ENCODE measurements around the gene CAD. TPM values are rescaled to one million over a fixed set of nuclear protein-coding genes. Genes with fewer than 3 reads are reported as not detected.

Gene CAD
- total and polyA plus RNA-seq, 9 of the 15 experiments (the other 6 are each of a cell fraction or from before 2014, with no cell fraction given) = 7.5 to 126 (median 33.7) TPM

DNA sequence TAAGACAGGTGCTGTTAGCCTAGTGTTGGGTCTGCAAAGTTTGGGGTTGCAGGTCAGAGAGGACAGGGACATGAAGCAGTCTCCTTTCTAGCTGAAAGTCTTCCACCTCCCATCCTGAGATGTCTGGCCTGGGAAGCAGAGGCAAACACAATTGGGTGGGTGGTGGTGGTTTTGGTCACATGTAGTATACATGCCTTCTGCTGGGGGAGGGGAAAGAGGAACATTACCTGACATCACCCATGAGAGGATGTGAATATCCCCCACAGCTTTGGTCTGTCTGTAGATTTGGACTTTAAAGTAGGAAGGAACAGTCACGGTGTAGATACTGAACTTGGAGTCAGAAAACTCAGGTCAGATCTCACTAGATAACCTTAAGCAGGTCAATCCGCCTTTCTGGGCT, 53.5 kb downstream of the CAD start:
- BruUV-seq (replicated peaks) = no TSS peak
- Histone ChIP-seq H2AFZ (ENCODE audit: low read depth, low read length) (no peak overlapping the region), H3K27ac (ENCODE audit: extremely low read depth, low read depth, low read length) (no peak overlapping the region), H3K9ac (ENCODE audit: insufficient read depth in 1 of 2, low read depth in 2 of 2, low read length in 2 of 2) (no peak overlapping the region; a peak in 1 of 4 replicates), H3K27me3 (ENCODE audit: control insufficient read depth in 2 of 2, insufficient read depth in 2 of 2, low read length in 2 of 2) (peaks cover 5% of the 10 kb centered on the region in 2 experiments; a peak in 2 of 5 replicates), H3K9me1 (ENCODE audit: control insufficient read depth, insufficient read depth, low read length) (no peaks in the 10 kb centered on the region), H3K9me3 (replicated peaks; ENCODE audit: control insufficient read depth, insufficient read depth, low read depth, low read length) (no peaks in the 10 kb centered on the region), H3K4me2 (ENCODE audit: insufficient read depth, low read length) (no peak overlapping the region), H3K4me3 (no peak overlapping the region), H3K36me3 (ENCODE audit: control insufficient read depth, insufficient read depth, low read length) (no peaks in the 10 kb centered on the region), H3K79me2 (ENCODE audit: control insufficient read depth, insufficient read depth, low read length) (no peaks in the 10 kb centered on the region), H3K4me1 (replicated peaks in 1 of 2; ENCODE audit: control insufficient read depth in 2 of 2, insufficient read depth in 2 of 2, low read length in 2 of 2) (peaks cover 10 to 19% of the 10 kb centered on the region in 2 experiments), H4K20me1 (replicated peaks; ENCODE audit: control insufficient read depth, insufficient read depth, low read length) (no peaks in the 10 kb centered on the region; the same call in 1 of the 2 replicates)
- ChIA-PET CTCF (ENCODE audit: low intra/inter-chr PET ratio) (no interaction called here), POLR2A (interaction anchor here (0.5 to 1.5 kb wide), 5 partner anchors 9 to 92 kb away, joined by 3 to 6 read pairs (median 3); no protein-coding TSS in a partner anchor)
- intact Hi-C loops (cut with micrococcal nuclease) = no loop called here
- 27% methylated on average over 2 of the region's 2 CpGs for WGBS (ENCODE audit: insufficient coverage, low coverage, missing lambda C conversion rate)
- DNase-seq (ENCODE audit: extremely low read depth in 1 of 4, low spot score in 3 of 4) (no peak), FAIRE-seq (no peak), ATAC-seq (no peak)
- TF ChIP-seq, protein P1, sequence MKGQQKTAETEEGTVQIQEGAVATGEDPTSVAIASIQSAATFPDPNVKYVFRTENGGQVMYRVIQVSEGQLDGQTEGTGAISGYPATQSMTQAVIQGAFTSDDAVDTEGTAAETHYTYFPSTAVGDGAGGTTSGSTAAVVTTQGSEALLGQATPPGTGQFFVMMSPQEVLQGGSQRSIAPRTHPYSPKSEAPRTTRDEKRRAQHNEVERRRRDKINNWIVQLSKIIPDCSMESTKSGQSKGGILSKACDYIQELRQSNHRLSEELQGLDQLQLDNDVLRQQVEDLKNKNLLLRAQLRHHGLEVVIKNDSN (CRISPR knock-in tag; IDR thresholded peaks at IDR 0.05) = peak; percentile 35; the same call in 1 of the 2 replicates
- TF ChIP-seq ATF7 (IDR thresholded peaks at IDR 0.05) (no peak), JUND (IDR thresholded peaks at IDR 0.05; ENCODE audit: borderline replicate concordance, low read depth, low read length) (peak; percentile 25; the same call in 1 of the 2 replicates), JUND (tag; IDR thresholded peaks at IDR 0.05; ENCODE audit: borderline replicate concordance, low read depth, low read length) (no peak)
- in situ Hi-C loops (cut with MboI) = no loop called here
